Myometrial cell (primary cell): ENCODE measurements around the gene SLC51B. TPM values are rescaled to one million over a fixed set of nuclear protein-coding genes. Genes with fewer than 3 reads are reported as not detected.

Experiments used
- total RNA-seq: library from RNA; depleted of rRNA; stranded (reverse); fragments of >200 nt; gene quantifications from 2 replicates; pipeline ENCODE4 v1.2.3, GENCODE V29; 2015

Gene SLC51B
- total RNA-seq = not detected in 2 replicates

GRCh38 chr15:65044724-65045481 is at the start of gene SLC51B:
SLC51B (plus strand) TSS chr15:65045387; CDS start chr15:65050005, 4,618 bp downstream.

GRCh38 chr15:65028921-65029735 is 16.1 kb upstream of the SLC51B start, which contains the start of gene MTFMT:
MTFMT (minus strand) TSS chr15:65029639; CDS start chr15:65029613, 26 bp downstream.

GRCh38 chr15:65067645-65068402 is 22.6 kb downstream of the SLC51B start, which contains the start of gene RASL12:
RASL12 (minus strand) TSS chr15:65067991; CDS start chr15:65067835, 156 bp downstream.

GRCh38 chr15:65076486-65077290 is 31.5 kb downstream of the SLC51B start, which contains the start of gene KBTBD13:
KBTBD13 (plus strand) TSS chr15:65076746; CDS start chr15:65076816, 70 bp downstream.

Other genes starting within 250 kb of the SLC51B start
- gene PIF1, start 219.7 kb upstream of the SLC51B start, total RNA-seq = 19.0 and 23.4 TPM in 2 replicates
- gene PLEKHO2, start 203.5 kb upstream of the SLC51B start, total RNA-seq = 30.8 and 31.9 TPM in 2 replicates
- 0.35 and 1.7 TPM in 2 replicates for gene ANKDD1A, start 133.5 kb upstream of the SLC51B start, total RNA-seq
- 71.2 and 89.9 TPM in 2 replicates for gene SPG21, start 55.5 kb upstream of the SLC51B start, total RNA-seq
- gene MTFMT, start 15.7 kb upstream of the SLC51B start, total RNA-seq = 26.4 and 30.0 TPM in 2 replicates
- 12.1 and 12.8 TPM in 2 replicates for gene RASL12, start 22.6 kb downstream of the SLC51B start, total RNA-seq
- not detected in 2 replicates for gene KBTBD13, start 31.4 kb downstream of the SLC51B start, total RNA-seq
- 0.18 and 0.29 TPM in 2 replicates for gene UBAP1L, start 69.8 kb downstream of the SLC51B start, total RNA-seq
- 15.6 and 18.6 TPM in 2 replicates for gene PDCD7, start 88.4 kb downstream of the SLC51B start, total RNA-seq
- gene CLPX, start 140.0 kb downstream of the SLC51B start, total RNA-seq = 20.5 and 28.2 TPM in 2 replicates
- gene CILP, start 166.1 kb downstream of the SLC51B start, total RNA-seq = 0.18 TPM in 1 of 2 replicates, not detected in the other
- gene PARP16, start 241.5 kb downstream of the SLC51B start, total RNA-seq = 5.2 and 9.7 TPM in 2 replicates